ENCODE data around the gene ASB13. TPM values are rescaled to one million over a fixed set of nuclear protein-coding genes. Genes with fewer than 3 reads are reported as not detected.

ASB13 gene
- total RNA-seq, 1 donor from 2014 or later: 17.5 TPM

- DNase-seq: peak; percentile 46
Observed at GRCh38 chr10:5645944-5646617, 20.3 kb downstream of the ASB13 start.

- DNase-seq: no peak
Observed at GRCh38 chr10:5645375-5645774, 21.0 kb downstream of the ASB13 start.

GRCh38 chr10:5644930-5645329 is 21.5 kb downstream of the ASB13 start:
- DNase-seq: no peak

GRCh38 chr10:5643346-5644067 is 22.9 kb downstream of the ASB13 start:
- DNase-seq: no peak

GRCh38 chr10:5641501-5641900 is 24.9 kb downstream of the ASB13 start:
- no peak for DNase-seq

GRCh38 chr10:5640501-5640900 is 25.9 kb downstream of the ASB13 start:
- DNase-seq: no peak

GRCh38 chr10:5640036-5640435 is 26.4 kb downstream of the ASB13 start:
- DNase-seq: no peak

GRCh38 chr10:5639066-5639465 is 27.3 kb downstream of the ASB13 start:
- no peak for DNase-seq

- no peak for DNase-seq
Observed at GRCh38 chr10:5638494-5638893, 27.9 kb downstream of the ASB13 start.

GRCh38 chr10:5634918-5635317 is 31.5 kb downstream of the ASB13 start:
- DNase-seq: no peak

GRCh38 chr10:5633166-5633749 is 33.1 kb downstream of the ASB13 start:
- DNase-seq: no peak

GRCh38 chr10:5632446-5632845 is 33.9 kb downstream of the ASB13 start:
- no peak for DNase-seq

GRCh38 chr10:5631936-5632335 is 34.5 kb downstream of the ASB13 start:
- no peak for DNase-seq

- no peak for DNase-seq
Observed at GRCh38 chr10:5630112-5630436, 36.3 kb downstream of the ASB13 start.

- peak; percentile 87 for DNase-seq
Observed at GRCh38 chr10:5629303-5630111, 36.9 kb downstream of the ASB13 start.

- DNase-seq: peak; percentile 20
Observed at GRCh38 chr10:5628451-5629302, 37.7 kb downstream of the ASB13 start.

- no peak for DNase-seq
Observed at GRCh38 chr10:5627486-5628044, 38.8 kb downstream of the ASB13 start.

GRCh38 chr10:5625992-5626777 is 40.2 kb downstream of the ASB13 start:
- DNase-seq: no peak

- no peak for DNase-seq
Observed at GRCh38 chr10:5624701-5625100, 41.7 kb downstream of the ASB13 start.

- peak; percentile 91 for DNase-seq
Observed at GRCh38 chr10:5623081-5623748, 43.2 kb downstream of the ASB13 start.
